ENCODE measurements around the gene GOLGB1. TPM values are rescaled to one million over a fixed set of nuclear protein-coding genes. Genes with fewer than 3 reads are reported as not detected.

The GOLGB1 gene
- total RNA-seq, 1 donor from 2014 or later = 21.0 TPM

GRCh38 chr3:121629601-121630000, 119.9 kb downstream of the GOLGB1 start:
- no peaks in the 10 kb centered on the region for H3K9me3 Mint-ChIP-seq
- H3K36me3 Mint-ChIP-seq (ENCODE audit: low read depth) = peaks cover 54% of the 10 kb centered on the region
- no peaks in the 10 kb centered on the region for H3K27me3 Mint-ChIP-seq
- intact Hi-C loops (cut with micrococcal nuclease) = no loop called here
- H3K4me3 Mint-ChIP-seq = no peak overlapping the region
- H3K4me1 Mint-ChIP-seq = peaks cover 2% of the 10 kb centered on the region
- no peak overlapping the region for H3K27ac Mint-ChIP-seq
- DNase-seq = no peak

- H3K36me3 Mint-ChIP-seq (ENCODE audit: low read depth) = peaks cover 38% of the 10 kb centered on the region
- H3K27me3 Mint-ChIP-seq = no peaks in the 10 kb centered on the region
- no peak overlapping the region for H3K4me3 Mint-ChIP-seq
- no peaks in the 10 kb centered on the region for H3K9me3 Mint-ChIP-seq
- intact Hi-C loops (cut with micrococcal nuclease) = no loop called here
- H3K4me1 Mint-ChIP-seq = peaks cover 2% of the 10 kb centered on the region
- no peak overlapping the region for H3K27ac Mint-ChIP-seq
- DNase-seq = no peak
Measured at GRCh38 chr3:121627622-121628021, 121.9 kb downstream of the GOLGB1 start.

- Mint-ChIP-seq H3K4me1 (peaks cover 2% of the 10 kb centered on the region), H3K4me3 (no peak overlapping the region), H3K27me3 (no peaks in the 10 kb centered on the region), H3K36me3 (ENCODE audit: low read depth) (peaks cover 35% of the 10 kb centered on the region), H3K27ac (no peak overlapping the region), H3K9me3 (no peaks in the 10 kb centered on the region)
- intact Hi-C loops (cut with micrococcal nuclease) = no loop called here
- no peak for DNase-seq
Measured at GRCh38 chr3:121627211-121627610, 122.3 kb downstream of the GOLGB1 start.

- Mint-ChIP-seq H3K4me3 (no peak overlapping the region), H3K27me3 (peaks cover 2% of the 10 kb centered on the region), H3K36me3 (ENCODE audit: low read depth) (peaks cover 28% of the 10 kb centered on the region), H3K27ac (no peak overlapping the region), H3K4me1 (peaks cover 2% of the 10 kb centered on the region), H3K9me3 (no peaks in the 10 kb centered on the region)
- intact Hi-C loops (cut with micrococcal nuclease) = no loop called here
- no peak for DNase-seq
Measured at GRCh38 chr3:121626495-121626894, 123.0 kb downstream of the GOLGB1 start.

- Mint-ChIP-seq H3K27me3 (peaks cover 10% of the 10 kb centered on the region), H3K9me3 (no peaks in the 10 kb centered on the region), H3K27ac (no peak overlapping the region), H3K36me3 (ENCODE audit: low read depth) (peaks cover 8% of the 10 kb centered on the region), H3K4me3 (no peak overlapping the region), H3K4me1 (no peaks in the 10 kb centered on the region)
- DNase-seq = no peak
- intact Hi-C loops (cut with micrococcal nuclease) = no loop called here
Measured at GRCh38 chr3:121624147-121624899, 125.2 kb downstream of the GOLGB1 start.

GRCh38 chr3:121621491-121621890, 128.1 kb downstream of the GOLGB1 start:
- intact Hi-C loops (cut with micrococcal nuclease) = no loop called here
- Mint-ChIP-seq H3K4me3 (no peak overlapping the region), H3K4me1 (no peaks in the 10 kb centered on the region), H3K36me3 (ENCODE audit: low read depth) (no peaks in the 10 kb centered on the region), H3K27ac (no peak overlapping the region), H3K9me3 (no peaks in the 10 kb centered on the region), H3K27me3 (peaks cover 12% of the 10 kb centered on the region)
- DNase-seq = no peak

GRCh38 chr3:121619691-121620090, 129.8 kb downstream of the GOLGB1 start:
- intact Hi-C loops (cut with micrococcal nuclease) = no loop called here
- H3K4me1 Mint-ChIP-seq = no peaks in the 10 kb centered on the region
- no peak overlapping the region for H3K27ac Mint-ChIP-seq
- H3K4me3 Mint-ChIP-seq = no peak overlapping the region
- no peaks in the 10 kb centered on the region for H3K9me3 Mint-ChIP-seq
- DNase-seq = no peak
- no peaks in the 10 kb centered on the region for H3K36me3 Mint-ChIP-seq (ENCODE audit: low read depth)
- peaks cover 12% of the 10 kb centered on the region for H3K27me3 Mint-ChIP-seq

Other genes starting within 250 kb of the GOLGB1 start
- 30.3 and 31.0 TPM in 2 replicates for gene POLQ, start 203.8 kb downstream of the GOLGB1 start, total RNA-seq
- gene ARGFX, start 181.8 kb downstream of the GOLGB1 start, total RNA-seq = not detected in 2 replicates
- gene FBXO40, start 156.4 kb downstream of the GOLGB1 start, total RNA-seq = not detected in 2 replicates
- 210 and 216 TPM in 2 replicates for gene HCLS1, start 88.8 kb downstream of the GOLGB1 start, total RNA-seq
- 49.1 and 51.6 TPM in 2 replicates for gene IQCB1, start 85.3 kb upstream of the GOLGB1 start, total RNA-seq
- gene EAF2, start 85.5 kb upstream of the GOLGB1 start, total RNA-seq = 13.7 and 14.5 TPM in 2 replicates
- gene SLC15A2, start 144.7 kb upstream of the GOLGB1 start, total RNA-seq = 0.95 and 2.7 TPM in 2 replicates

All from activated CD4-positive, alpha-beta T cell treated with anti-CD3 and anti-CD28 coated beads, Interleukin-2, amount 10 ng/mL, durations not matched to agents 24 days and 14 days (primary cell).